Hepatocyte (in vitro differentiated cells): ENCODE measurements around the gene PPP1R3D. TPM values are rescaled to one million over a fixed set of nuclear protein-coding genes. Genes with fewer than 3 reads are reported as not detected.
A peak's percentile ranks its signal among the peaks of the same experiment; 100 is the strongest.

ENCODE experiments used
- DNase-seq: peaks from one replicate; pipeline ENCODE4 v3.0.0-alpha.2; 2016; ENCODE audit warnings: low spot score
- H2AFZ ChIP-seq: fragments of 200-600 bp; sonication (generic); 2 replicates; pipeline ENCODE4 v1.6.0; 2016; ENCODE audit warnings: antibody characterized with exemption, mild to moderate bottlenecking
- H3K27ac ChIP-seq: fragments of 200-600 bp; sonication (generic); 2 replicates; pipeline ENCODE4 v1.5.1; 2016; ENCODE audit warnings: mild to moderate bottlenecking
- H3K27me3 ChIP-seq: fragments of 200-600 bp; sonication (generic); 2 replicates; pipeline ENCODE4 v1.6.1; 2016
- H3K36me3 ChIP-seq: fragments of 200-600 bp; sonication (generic); replicated peaks from 2 replicates; pipeline ENCODE4 v1.5.1; 2016; ENCODE audit warnings: low read depth; ENCODE audit not compliant: insufficient read depth
- H3K4me1 ChIP-seq: fragments of 200-600 bp; sonication (generic); 2 replicates; pipeline ENCODE4 v1.5.1; 2016; ENCODE audit warnings: mild to moderate bottlenecking, moderate library complexity; ENCODE audit not compliant: insufficient read depth
- H3K4me2 ChIP-seq: fragments of 200-600 bp; sonication (generic); 2 replicates; pipeline ENCODE4 v1.6.0; 2016
- H3K4me3 ChIP-seq: fragments of 200-600 bp; sonication (generic); 2 replicates; pipeline ENCODE4 v1.5.1; 2016; ENCODE audit warnings: mild to moderate bottlenecking
- H3K79me2 ChIP-seq: fragments of 200-600 bp; sonication (generic); 2 replicates; pipeline ENCODE4 v1.6.0; 2017; ENCODE audit warnings: mild to moderate bottlenecking
- H3K9me2 ChIP-seq: fragments of 200-600 bp; sonication (generic); replicated peaks from 2 replicates; pipeline ENCODE4 v1.6.0; 2017; ENCODE audit warnings: mild to moderate bottlenecking; ENCODE audit not compliant: insufficient read depth
- H3K9me3 ChIP-seq: fragments of 200-600 bp; sonication (generic); 2 replicates; pipeline ENCODE4 v1.5.1; 2016; ENCODE audit warnings: low read depth, mild to moderate bottlenecking
- H4K20me1 ChIP-seq: fragments of 200-600 bp; sonication (generic); 2 replicates; pipeline ENCODE4 v1.6.0; 2016; ENCODE audit warnings: mild to moderate bottlenecking; ENCODE audit not compliant: insufficient read depth, poor library complexity, severe bottlenecking
- EZH2 ChIP-seq: fragments of 200-600 bp; sonication (generic); IDR thresholded peaks from 2 replicates; pipeline ENCODE4 v1.6.1; 2016; ENCODE audit warnings: antibody characterized with exemption, mild to moderate bottlenecking, borderline replicate concordance
- EZH2phosphoT487 ChIP-seq: fragments of 200-600 bp; sonication (generic); IDR thresholded peaks from one replicate; pipeline ENCODE4 v1.6.1; 2018; ENCODE audit warnings: antibody characterized with exemption, mild to moderate bottlenecking, low read depth, moderate library complexity; ENCODE audit not compliant: unreplicated experiment, severe bottlenecking
- WGBS: methylation state at CpG from one replicate; pipeline ENCODE4 v1.1.6; 2016; ENCODE audit warnings: low lambda C conversion rate; ENCODE audit errors: missing lambda C conversion rate; 5-methylcytosine and 5-hydroxymethylcytosine counted together
- polyA plus RNA-seq: library from polyadenylated mRNA; unstranded; fragments of >200 nt; fragmentation: Nextera tagmentation; extraction: Ambion mirVana; gene quantifications from 2 replicates; pipeline ENCODE4 v1.2.1, GENCODE V29; 2016
- total RNA-seq: library from RNA; depleted of rRNA; stranded (reverse); fragments of >200 nt; gene quantifications from 2 replicates; pipeline ENCODE4 v1.2.3, GENCODE V29; 2014
- TF ChIP-seq, protein P1 (sequence below): fragments of 200-600 bp; sonication (generic); IDR thresholded peaks from 2 replicates; pipeline ENCODE4 v1.5.1; 2016; ENCODE audit warnings: antibody characterized with exemption, mild to moderate bottlenecking; ENCODE audit not compliant: poor library complexity

The PPP1R3D gene
- total and polyA plus RNA-seq, 2 experiments from 2014 or later: 3.4 to 7.0 TPM

DNA sequence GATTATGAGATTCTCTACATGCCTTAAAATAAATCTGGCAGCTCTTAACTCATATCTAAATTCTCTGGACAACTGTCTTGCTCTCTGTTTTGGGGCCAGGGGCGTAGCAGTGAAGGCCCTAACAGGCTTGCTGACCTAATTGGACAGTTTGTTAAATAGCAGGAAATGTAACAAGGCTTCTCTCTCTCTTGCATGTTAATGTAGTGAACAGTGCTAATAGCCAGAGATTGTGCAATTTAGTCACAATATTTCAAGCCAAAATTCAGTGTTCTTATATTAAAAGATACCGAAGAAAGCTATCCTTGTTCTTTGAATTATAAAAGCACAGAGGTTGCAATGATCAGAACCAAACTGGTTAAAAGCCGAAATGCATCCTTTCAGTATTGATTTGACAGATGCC, 3.0 kb downstream of the PPP1R3D start:
- H3K4me1 ChIP-seq: peaks cover 28% of the 10 kb centered on the region

DNA sequence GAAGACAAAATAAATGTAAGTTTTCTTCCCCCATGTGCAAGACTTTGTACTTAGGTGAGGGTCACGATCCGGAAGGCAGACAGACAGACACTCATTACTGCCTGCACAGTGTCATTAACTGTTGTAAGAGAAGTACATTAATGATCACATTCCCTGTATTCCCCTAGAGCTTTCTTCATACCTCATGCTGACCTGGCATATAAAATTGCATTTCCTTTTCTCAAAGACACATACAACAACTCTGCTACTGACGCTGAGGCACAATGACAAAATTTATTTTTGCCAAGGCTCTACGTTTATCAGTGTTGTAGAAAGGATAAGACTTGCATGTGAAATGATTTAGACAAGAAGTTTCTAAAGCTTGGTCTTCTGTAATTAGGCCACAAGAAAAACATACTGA, 3.7 kb downstream of the PPP1R3D start:
- 70% methylated on average over 4 of the region's 4 CpGs for WGBS

More for the DNA sequence above, 3.0 kb downstream of the PPP1R3D start:
- Histone ChIP-seq H3K4me2 (peak overlapping the region; percentile 84), H3K27ac (no peak overlapping the region), H2AFZ (no peak overlapping the region), H3K36me3 (no peaks in the 10 kb centered on the region), H3K79me2 (peaks cover 42% of the 10 kb centered on the region), H3K9me2 (no peaks in the 10 kb centered on the region), H4K20me1 (no peaks in the 10 kb centered on the region), H3K9me3 (no peaks in the 10 kb centered on the region), H3K27me3 (no peaks in the 10 kb centered on the region), H3K4me3 (no peak overlapping the region)
- no peak for TF ChIP-seq EZH2
- TF ChIP-seq, protein P1, sequence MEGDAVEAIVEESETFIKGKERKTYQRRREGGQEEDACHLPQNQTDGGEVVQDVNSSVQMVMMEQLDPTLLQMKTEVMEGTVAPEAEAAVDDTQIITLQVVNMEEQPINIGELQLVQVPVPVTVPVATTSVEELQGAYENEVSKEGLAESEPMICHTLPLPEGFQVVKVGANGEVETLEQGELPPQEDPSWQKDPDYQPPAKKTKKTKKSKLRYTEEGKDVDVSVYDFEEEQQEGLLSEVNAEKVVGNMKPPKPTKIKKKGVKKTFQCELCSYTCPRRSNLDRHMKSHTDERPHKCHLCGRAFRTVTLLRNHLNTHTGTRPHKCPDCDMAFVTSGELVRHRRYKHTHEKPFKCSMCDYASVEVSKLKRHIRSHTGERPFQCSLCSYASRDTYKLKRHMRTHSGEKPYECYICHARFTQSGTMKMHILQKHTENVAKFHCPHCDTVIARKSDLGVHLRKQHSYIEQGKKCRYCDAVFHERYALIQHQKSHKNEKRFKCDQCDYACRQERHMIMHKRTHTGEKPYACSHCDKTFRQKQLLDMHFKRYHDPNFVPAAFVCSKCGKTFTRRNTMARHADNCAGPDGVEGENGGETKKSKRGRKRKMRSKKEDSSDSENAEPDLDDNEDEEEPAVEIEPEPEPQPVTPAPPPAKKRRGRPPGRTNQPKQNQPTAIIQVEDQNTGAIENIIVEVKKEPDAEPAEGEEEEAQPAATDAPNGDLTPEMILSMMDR: no peak
- TF ChIP-seq EZH2phosphoT487: no peak
- no peak for DNase-seq
- 92% methylated on average over 3 of the region's 3 CpGs for WGBS

DNA sequence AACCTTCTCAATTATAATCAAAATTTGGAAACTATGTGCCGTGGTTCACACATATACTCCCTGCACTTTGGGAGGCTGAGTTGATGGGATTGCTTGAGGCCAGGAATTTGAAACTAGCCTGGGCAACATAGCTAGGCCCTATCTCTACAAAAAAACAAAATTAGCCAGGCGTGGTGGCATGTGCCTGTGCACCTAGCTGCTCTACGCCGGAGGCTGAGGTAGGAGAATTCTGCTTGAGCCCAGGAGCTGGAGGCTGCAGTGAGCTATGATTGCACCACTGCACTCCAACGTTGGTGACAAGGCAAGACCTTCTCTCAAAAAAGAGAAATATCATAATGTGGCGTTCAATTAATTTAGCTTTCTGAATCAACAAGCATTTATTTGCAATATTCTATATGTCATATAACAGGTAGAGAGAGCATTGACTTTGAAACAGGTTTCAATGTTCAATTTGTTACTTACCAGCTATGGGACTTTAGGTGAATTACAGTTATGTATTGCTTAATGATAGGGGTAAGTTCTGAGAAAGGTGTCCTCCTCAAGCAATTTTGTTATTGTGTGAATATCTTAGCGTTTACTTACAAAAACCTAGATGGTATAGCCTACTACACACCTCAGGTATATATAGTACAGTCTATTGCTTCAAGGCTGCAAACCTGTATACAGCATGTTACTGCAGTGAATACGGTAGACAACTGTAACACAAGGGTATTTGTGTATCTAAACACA, 4.5 kb downstream of the PPP1R3D start:
- 90% methylated on average over 8 of the region's 8 CpGs for WGBS
- Histone ChIP-seq H3K4me3 (no peak overlapping the region), H3K27me3 (no peaks in the 10 kb centered on the region), H4K20me1 (no peaks in the 10 kb centered on the region), H3K27ac (no peak overlapping the region), H3K9me3 (no peaks in the 10 kb centered on the region), H3K4me1 (peaks cover 24% of the 10 kb centered on the region), H2AFZ (no peak overlapping the region), H3K79me2 (peaks cover 31% of the 10 kb centered on the region), H3K4me2 (no peak overlapping the region), H3K36me3 (no peaks in the 10 kb centered on the region), H3K9me2 (no peaks in the 10 kb centered on the region)
- DNase-seq: no peak
- TF ChIP-seq, protein P1: no peak
- TF ChIP-seq EZH2phosphoT487 (no peak), EZH2 (no peak)

More for the DNA sequence above, 3.7 kb downstream of the PPP1R3D start:
- H3K9me3 ChIP-seq: no peaks in the 10 kb centered on the region
- no peaks in the 10 kb centered on the region for H3K27me3 ChIP-seq
- no peaks in the 10 kb centered on the region for H4K20me1 ChIP-seq
- H3K4me3 ChIP-seq: no peak overlapping the region
- H3K27ac ChIP-seq: no peak overlapping the region
- DNase-seq: no peak
- no peak overlapping the region for H2AFZ ChIP-seq
- no peak overlapping the region for H3K4me2 ChIP-seq
- no peaks in the 10 kb centered on the region for H3K9me2 ChIP-seq
- H3K4me1 ChIP-seq: peaks cover 25% of the 10 kb centered on the region
- H3K79me2 ChIP-seq: peaks cover 35% of the 10 kb centered on the region
- TF ChIP-seq EZH2 (no peak), EZH2phosphoT487 (no peak)
- TF ChIP-seq, protein P1: no peak
- no peaks in the 10 kb centered on the region for H3K36me3 ChIP-seq
